GM23338 (cell line): ENCODE data around the gene TGFB3. TPM values are rescaled to one million over a fixed set of nuclear protein-coding genes. Genes with fewer than 3 reads are reported as not detected.

Source experiments
- ATAC-seq: fragments of 200-7000 bp; cut with Tn5 transposase; 3 replicates; pipeline ENCODE4 v1.9.1; 2020
- DNase-seq: peaks from one replicate; pipeline ENCODE4 v3.0.0-alpha.2; 2015; ENCODE audit warnings: low spot score
- H2AFZ ChIP-seq: fragments of 200-600 bp; sonication (generic); 2 replicates; pipeline ENCODE4 v1.8.0; 2016; ENCODE audit warnings: antibody characterized with exemption, mild to moderate bottlenecking, moderate library complexity
- H3F3A ChIP-seq: fragments of 200-600 bp; sonication (generic); replicated peaks from 2 replicates; pipeline ENCODE4 v1.8.0; 2017; ENCODE audit warnings: antibody characterized with exemption, mixed run types, low read depth
- H3K27ac ChIP-seq: fragments of 200-600 bp; sonication (generic); 2 replicates; pipeline ENCODE4 v1.6.1; 2016; ENCODE audit warnings: low read depth
- H3K27me3 ChIP-seq: fragments of 200-600 bp; sonication (generic); 2 replicates; pipeline ENCODE4 v1.8.0; 2016; ENCODE audit warnings: mild to moderate bottlenecking, mixed run types, moderate library complexity; ENCODE audit not compliant: insufficient read depth
- H3K36me3 ChIP-seq: fragments of 200-600 bp; sonication (generic); 2 replicates; pipeline ENCODE4 v1.8.0; 2016; ENCODE audit warnings: mild to moderate bottlenecking; ENCODE audit not compliant: insufficient read depth
- H3K4me1 ChIP-seq: fragments of 200-600 bp; sonication (generic); 2 replicates; pipeline ENCODE4 v1.8.0; 2016; ENCODE audit warnings: mild to moderate bottlenecking, moderate library complexity; ENCODE audit not compliant: insufficient read depth
- H3K4me2 ChIP-seq: fragments of 200-600 bp; sonication (generic); 2 replicates; pipeline ENCODE4 v1.7.1; 2017; ENCODE audit warnings: mixed run types
- H3K4me3 ChIP-seq: fragments of 200-600 bp; sonication (generic); 2 replicates; pipeline ENCODE4 v1.6.1; 2016; ENCODE audit warnings: mixed run types
- H3K79me2 ChIP-seq: fragments of 200-600 bp; sonication (generic); replicated peaks from 2 replicates; pipeline ENCODE4 v1.8.0; 2017; ENCODE audit warnings: mild to moderate bottlenecking; ENCODE audit not compliant: insufficient read depth
- H3K9me2 ChIP-seq: fragments of 200-600 bp; sonication (generic); 2 replicates; pipeline ENCODE4 v1.8.0; 2017; ENCODE audit not compliant: insufficient read depth
- H4K20me1 ChIP-seq: fragments of 200-600 bp; sonication (generic); replicated peaks from 2 replicates; pipeline ENCODE4 v1.8.0; 2017; ENCODE audit warnings: mild to moderate bottlenecking; ENCODE audit not compliant: insufficient read depth
- H3K27ac Mint-ChIP-seq: 2 replicates; pipeline ENCODE4 v1.8.0; 2020; ENCODE audit warnings: inconsistent platforms, mild to moderate bottlenecking, moderate library complexity, mixed read lengths
- H3K27me3 Mint-ChIP-seq: 3 replicates; pipeline ENCODE4 v1.8.0; 2022; ENCODE audit warnings: low read depth, mild to moderate bottlenecking, moderate library complexity, mixed read lengths, inconsistent platforms; ENCODE audit not compliant: insufficient read depth, poor library complexity
- H3K36me3 Mint-ChIP-seq: 3 replicates; pipeline ENCODE4 v1.8.0; 2021; ENCODE audit warnings: low read depth, mild to moderate bottlenecking, inconsistent platforms, moderate library complexity, mixed read lengths
- H3K4me1 Mint-ChIP-seq: 3 replicates; pipeline ENCODE4 v1.8.0; 2020; ENCODE audit warnings: mild to moderate bottlenecking, inconsistent platforms, mixed read lengths
- H3K4me3 Mint-ChIP-seq: 3 replicates; pipeline ENCODE4 v1.8.0; 2021; ENCODE audit warnings: moderate library complexity, mild to moderate bottlenecking, inconsistent platforms, mixed read lengths
- H3K9me3 Mint-ChIP-seq: 3 replicates; pipeline ENCODE4 v1.8.0; 2020; ENCODE audit warnings: moderate library complexity, mild to moderate bottlenecking, inconsistent platforms, mixed read lengths
- CREB1 ChIP-seq: fragments of 250-450 bp; sonication (Bioruptor Pico); IDR thresholded peaks from 2 replicates; pipeline ENCODE4 v1.5.0; 2020; ENCODE audit warnings: low read depth, mild to moderate bottlenecking, moderate library complexity
- EZH2 ChIP-seq: fragments of 200-600 bp; sonication (generic); IDR thresholded peaks from one replicate; pipeline ENCODE4 v1.8.0; 2017; ENCODE audit warnings: antibody characterized with exemption, mild to moderate bottlenecking, low read depth; ENCODE audit not compliant: unreplicated experiment
- EZH2phosphoT487 ChIP-seq: fragments of 200-600 bp; sonication (generic); IDR thresholded peaks from one replicate; pipeline ENCODE4 v1.8.1; 2018; ENCODE audit warnings: antibody characterized with exemption; ENCODE audit not compliant: unreplicated experiment
- JUNB ChIP-seq: IDR thresholded peaks from one replicate; pipeline ENCODE4 v1.6.1; 2016; ENCODE audit warnings: antibody characterized with exemption; ENCODE audit not compliant: unreplicated experiment
- STAT1 ChIP-seq: IDR thresholded peaks from one replicate; pipeline ENCODE4 v1.6.1; 2016; ENCODE audit warnings: antibody characterized with exemption; ENCODE audit not compliant: unreplicated experiment
- ZNF114 ChIP-seq: fragments of 250-450 bp; sonication (Bioruptor Pico); IDR thresholded peaks from 2 replicates; pipeline ENCODE4 v1.5.0; 2020; ENCODE audit warnings: mild to moderate bottlenecking, moderate library complexity
- polyA plus RNA-seq: library from polyadenylated mRNA; unstranded; fragments of >200 nt; fragmentation: Nextera tagmentation; extraction: Ambion mirVana; gene quantifications from 2 replicates; pipeline ENCODE4 v1.2.1, GENCODE V29; 2016
- total RNA-seq: library from RNA; depleted of rRNA; stranded (reverse); fragments of >200 nt; shearing (Covaris generic); gene quantifications from 2 replicates; pipeline ENCODE4 v1.2.3, GENCODE V29; 2014
- TF ChIP-seq, protein P1 (sequence below): fragments of 250-450 bp; sonication (Bioruptor Pico); IDR thresholded peaks from 2 replicates; pipeline ENCODE4 v1.5.0; 2020; ENCODE audit warnings: mild to moderate bottlenecking, moderate library complexity
- TF ChIP-seq, protein P2 (sequence below), 2 experiments: fragments of 200-600 bp in 1 of 2; sonication (generic) in 1 of 2; conservative IDR thresholded peaks; 2 replicates each; pipeline versions ENCODE4 v1.5.1 to v1.6.1; 2016 to 2017; ENCODE audit warnings: antibody characterized with exemption in 2 of 2, low read depth in 2 of 2, mild to moderate bottlenecking in 2 of 2, moderate library complexity in 1 of 2
- TF ChIP-seq, protein P3 (sequence below): IDR thresholded peaks from 2 replicates; pipeline ENCODE4 v1.6.1; 2016; ENCODE audit warnings: antibody characterized with exemption

TGFB3 gene
- total and polyA plus RNA-seq, 2 experiments from 2014 or later: 0.17 to 0.87 TPM

DNA sequence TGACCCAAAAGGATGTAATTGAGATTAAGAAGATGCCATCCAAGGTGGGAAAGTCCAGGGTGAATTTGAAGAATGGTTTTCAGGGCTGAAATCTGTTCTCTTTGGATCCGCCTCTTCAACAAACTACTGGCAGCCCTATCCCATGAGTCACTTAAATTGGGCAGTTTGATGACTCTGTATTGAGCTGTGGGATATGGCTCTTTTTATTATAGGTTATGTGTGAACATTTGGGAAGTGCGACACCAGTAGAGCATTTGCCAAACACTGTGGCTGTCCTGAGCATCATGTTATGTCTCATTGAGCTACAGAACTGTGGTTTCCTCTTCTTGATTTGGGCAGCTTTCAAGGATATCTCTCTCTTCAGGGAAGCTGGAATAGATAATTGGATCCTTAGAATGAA is 26.1 kb upstream of the TGFB3 start (continued):
- TF ChIP-seq, protein P1, sequence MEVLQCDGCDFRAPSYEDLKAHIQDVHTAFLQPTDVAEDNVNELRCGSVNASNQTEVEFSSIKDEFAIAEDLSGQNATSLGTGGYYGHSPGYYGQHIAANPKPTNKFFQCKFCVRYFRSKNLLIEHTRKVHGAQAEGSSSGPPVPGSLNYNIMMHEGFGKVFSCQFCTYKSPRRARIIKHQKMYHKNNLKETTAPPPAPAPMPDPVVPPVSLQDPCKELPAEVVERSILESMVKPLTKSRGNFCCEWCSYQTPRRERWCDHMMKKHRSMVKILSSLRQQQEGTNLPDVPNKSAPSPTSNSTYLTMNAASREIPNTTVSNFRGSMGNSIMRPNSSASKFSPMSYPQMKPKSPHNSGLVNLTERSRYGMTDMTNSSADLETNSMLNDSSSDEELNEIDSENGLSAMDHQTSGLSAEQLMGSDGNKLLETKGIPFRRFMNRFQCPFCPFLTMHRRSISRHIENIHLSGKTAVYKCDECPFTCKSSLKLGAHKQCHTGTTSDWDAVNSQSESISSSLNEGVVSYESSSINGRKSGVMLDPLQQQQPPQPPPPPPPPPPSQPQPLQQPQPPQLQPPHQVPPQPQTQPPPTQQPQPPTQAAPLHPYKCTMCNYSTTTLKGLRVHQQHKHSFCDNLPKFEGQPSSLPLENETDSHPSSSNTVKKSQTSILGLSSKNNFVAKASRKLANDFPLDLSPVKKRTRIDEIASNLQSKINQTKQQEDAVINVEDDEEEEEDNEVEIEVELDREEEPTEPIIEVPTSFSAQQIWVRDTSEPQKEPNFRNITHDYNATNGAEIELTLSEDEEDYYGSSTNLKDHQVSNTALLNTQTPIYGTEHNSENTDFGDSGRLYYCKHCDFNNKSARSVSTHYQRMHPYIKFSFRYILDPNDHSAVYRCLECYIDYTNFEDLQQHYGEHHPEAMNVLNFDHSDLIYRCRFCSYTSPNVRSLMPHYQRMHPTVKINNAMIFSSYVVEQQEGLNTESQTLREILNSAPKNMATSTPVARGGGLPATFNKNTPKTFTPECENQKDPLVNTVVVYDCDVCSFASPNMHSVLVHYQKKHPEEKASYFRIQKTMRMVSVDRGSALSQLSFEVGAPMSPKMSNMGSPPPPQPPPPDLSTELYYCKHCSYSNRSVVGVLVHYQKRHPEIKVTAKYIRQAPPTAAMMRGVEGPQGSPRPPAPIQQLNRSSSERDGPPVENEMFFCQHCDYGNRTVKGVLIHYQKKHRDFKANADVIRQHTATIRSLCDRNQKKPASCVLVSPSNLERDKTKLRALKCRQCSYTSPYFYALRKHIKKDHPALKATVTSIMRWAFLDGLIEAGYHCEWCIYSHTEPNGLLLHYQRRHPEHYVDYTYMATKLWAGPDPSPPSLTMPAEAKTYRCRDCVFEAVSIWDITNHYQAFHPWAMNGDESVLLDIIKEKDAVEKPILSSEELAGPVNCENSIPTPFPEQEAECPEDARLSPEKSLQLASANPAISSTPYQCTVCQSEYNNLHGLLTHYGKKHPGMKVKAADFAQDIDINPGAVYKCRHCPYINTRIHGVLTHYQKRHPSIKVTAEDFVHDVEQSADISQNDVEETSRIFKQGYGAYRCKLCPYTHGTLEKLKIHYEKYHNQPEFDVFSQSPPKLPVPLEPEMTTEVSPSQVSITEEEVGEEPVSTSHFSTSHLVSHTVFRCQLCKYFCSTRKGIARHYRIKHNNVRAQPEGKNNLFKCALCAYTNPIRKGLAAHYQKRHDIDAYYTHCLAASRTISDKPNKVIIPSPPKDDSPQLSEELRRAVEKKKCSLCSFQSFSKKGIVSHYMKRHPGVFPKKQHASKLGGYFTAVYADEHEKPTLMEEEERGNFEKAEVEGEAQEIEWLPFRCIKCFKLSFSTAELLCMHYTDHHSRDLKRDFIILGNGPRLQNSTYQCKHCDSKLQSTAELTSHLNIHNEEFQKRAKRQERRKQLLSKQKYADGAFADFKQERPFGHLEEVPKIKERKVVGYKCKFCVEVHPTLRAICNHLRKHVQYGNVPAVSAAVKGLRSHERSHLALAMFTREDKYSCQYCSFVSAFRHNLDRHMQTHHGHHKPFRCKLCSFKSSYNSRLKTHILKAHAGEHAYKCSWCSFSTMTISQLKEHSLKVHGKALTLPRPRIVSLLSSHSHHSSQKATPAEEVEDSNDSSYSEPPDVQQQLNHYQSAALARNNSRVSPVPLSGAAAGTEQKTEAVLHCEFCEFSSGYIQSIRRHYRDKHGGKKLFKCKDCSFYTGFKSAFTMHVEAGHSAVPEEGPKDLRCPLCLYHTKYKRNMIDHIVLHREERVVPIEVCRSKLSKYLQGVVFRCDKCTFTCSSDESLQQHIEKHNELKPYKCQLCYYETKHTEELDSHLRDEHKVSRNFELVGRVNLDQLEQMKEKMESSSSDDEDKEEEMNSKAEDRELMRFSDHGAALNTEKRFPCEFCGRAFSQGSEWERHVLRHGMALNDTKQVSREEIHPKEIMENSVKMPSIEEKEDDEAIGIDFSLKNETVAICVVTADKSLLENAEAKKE (CRISPR knock-in tag): no peak
- TF ChIP-seq CREB1 (CRISPR knock-in tag) (no peak), ZNF114 (CRISPR knock-in tag) (no peak), JUNB (no peak), EZH2 (no peak)

DNA sequence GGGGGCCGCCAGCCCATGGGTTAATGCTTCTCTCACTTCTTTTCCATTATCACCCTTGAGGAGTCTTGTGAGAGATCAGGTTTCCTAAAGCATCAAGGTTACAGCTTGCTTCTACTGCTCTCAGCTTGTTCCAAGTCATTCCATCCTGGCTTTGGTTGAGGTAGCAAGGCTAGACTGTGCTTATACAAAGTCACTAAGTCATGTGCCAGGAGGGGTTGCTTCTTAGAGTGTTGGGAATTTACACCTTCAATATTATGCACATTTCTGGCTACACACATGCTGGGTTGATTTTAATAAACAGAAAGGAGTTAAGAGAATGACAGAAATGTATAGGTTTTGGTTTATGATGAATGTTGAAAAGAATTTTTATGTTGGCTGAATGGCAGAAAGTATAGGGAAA is 25.6 kb upstream of the TGFB3 start:
- Histone ChIP-seq H3K79me2 (no peaks in the 10 kb centered on the region), H3K36me3 (peaks cover 14% of the 10 kb centered on the region), H3K27me3 (no peaks in the 10 kb centered on the region), H3K4me3 (no peak overlapping the region), H3K9me2 (no peaks in the 10 kb centered on the region), H4K20me1 (peaks cover 3% of the 10 kb centered on the region; the same call in 1 of the 2 replicates), H3K27ac (no peak overlapping the region), H3K4me2 (no peak overlapping the region), H3F3A (no peaks in the 10 kb centered on the region), H2AFZ (no peak overlapping the region), H3K4me1 (peaks cover 8% of the 10 kb centered on the region; the same call in 1 of the 2 replicates)
- Mint-ChIP-seq H3K4me1 (peaks cover 8% of the 10 kb centered on the region; the same call in 2 of the 3 replicates), H3K27me3 (peaks cover 1% of the 10 kb centered on the region), H3K36me3 (peaks cover 32% of the 10 kb centered on the region), H3K9me3 (peaks cover 19% of the 10 kb centered on the region), H3K27ac (no peak overlapping the region), H3K4me3 (no peak overlapping the region)
- ATAC-seq (no peak), DNase-seq (no peak)
- TF ChIP-seq, protein P2, sequence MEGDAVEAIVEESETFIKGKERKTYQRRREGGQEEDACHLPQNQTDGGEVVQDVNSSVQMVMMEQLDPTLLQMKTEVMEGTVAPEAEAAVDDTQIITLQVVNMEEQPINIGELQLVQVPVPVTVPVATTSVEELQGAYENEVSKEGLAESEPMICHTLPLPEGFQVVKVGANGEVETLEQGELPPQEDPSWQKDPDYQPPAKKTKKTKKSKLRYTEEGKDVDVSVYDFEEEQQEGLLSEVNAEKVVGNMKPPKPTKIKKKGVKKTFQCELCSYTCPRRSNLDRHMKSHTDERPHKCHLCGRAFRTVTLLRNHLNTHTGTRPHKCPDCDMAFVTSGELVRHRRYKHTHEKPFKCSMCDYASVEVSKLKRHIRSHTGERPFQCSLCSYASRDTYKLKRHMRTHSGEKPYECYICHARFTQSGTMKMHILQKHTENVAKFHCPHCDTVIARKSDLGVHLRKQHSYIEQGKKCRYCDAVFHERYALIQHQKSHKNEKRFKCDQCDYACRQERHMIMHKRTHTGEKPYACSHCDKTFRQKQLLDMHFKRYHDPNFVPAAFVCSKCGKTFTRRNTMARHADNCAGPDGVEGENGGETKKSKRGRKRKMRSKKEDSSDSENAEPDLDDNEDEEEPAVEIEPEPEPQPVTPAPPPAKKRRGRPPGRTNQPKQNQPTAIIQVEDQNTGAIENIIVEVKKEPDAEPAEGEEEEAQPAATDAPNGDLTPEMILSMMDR (conservative IDR thresholded peaks at IDR 0.05; ENCODE audit: low read depth in 2 of 2): no peak
- TF ChIP-seq, protein P3, sequence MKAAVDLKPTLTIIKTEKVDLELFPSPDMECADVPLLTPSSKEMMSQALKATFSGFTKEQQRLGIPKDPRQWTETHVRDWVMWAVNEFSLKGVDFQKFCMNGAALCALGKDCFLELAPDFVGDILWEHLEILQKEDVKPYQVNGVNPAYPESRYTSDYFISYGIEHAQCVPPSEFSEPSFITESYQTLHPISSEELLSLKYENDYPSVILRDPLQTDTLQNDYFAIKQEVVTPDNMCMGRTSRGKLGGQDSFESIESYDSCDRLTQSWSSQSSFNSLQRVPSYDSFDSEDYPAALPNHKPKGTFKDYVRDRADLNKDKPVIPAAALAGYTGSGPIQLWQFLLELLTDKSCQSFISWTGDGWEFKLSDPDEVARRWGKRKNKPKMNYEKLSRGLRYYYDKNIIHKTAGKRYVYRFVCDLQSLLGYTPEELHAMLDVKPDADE: no peak
- TF ChIP-seq STAT1: no peak
- no peak for TF ChIP-seq EZH2phosphoT487
